MM.1S (cell line): ENCODE data around the gene AADACL4.

ENCODE experiments used
- DNase-seq: peaks from one replicate; pipeline ENCODE4 v3.0.0-alpha.2; 2015
- H2AFZ ChIP-seq: fragments of 300-600 bp; sonication (generic); 2 replicates; pipeline ENCODE4 v1.6.0; 2016; ENCODE audit warnings: antibody characterized with exemption, low read length
- H3F3A ChIP-seq: fragments of 300-600 bp; sonication (generic); 2 replicates; pipeline ENCODE4 v1.6.1; 2016; ENCODE audit warnings: mild to moderate bottlenecking, antibody characterized with exemption, low read length, moderate library complexity, mixed read lengths; ENCODE audit not compliant: insufficient read depth
- H3K27ac ChIP-seq: fragments of 300-600 bp; sonication (generic); 2 replicates; pipeline ENCODE4 v1.5.1; 2016; ENCODE audit warnings: mild to moderate bottlenecking, low read length
- H3K27me3 ChIP-seq: fragments of 300-600 bp; sonication (generic); replicated peaks from 2 replicates; pipeline ENCODE4 v1.6.0; 2016; ENCODE audit warnings: low read length; ENCODE audit not compliant: insufficient read depth
- H3K36me3 ChIP-seq: fragments of 300-600 bp; sonication (generic); replicated peaks from 2 replicates; pipeline ENCODE4 v1.6.1; 2016; ENCODE audit warnings: mild to moderate bottlenecking, low read length, mixed read lengths; ENCODE audit not compliant: insufficient read depth
- H3K4me1 ChIP-seq: fragments of 300-600 bp; sonication (generic); 2 replicates; pipeline ENCODE4 v1.6.1; 2016; ENCODE audit warnings: low read length, mixed read lengths
- H3K4me2 ChIP-seq: fragments of 300-600 bp; sonication (generic); 2 replicates; pipeline ENCODE4 v1.6.0; 2016; ENCODE audit warnings: low read depth, low read length
- H3K4me3 ChIP-seq: fragments of 300-600 bp; sonication (generic); 2 replicates; pipeline ENCODE4 v1.5.1; 2016; ENCODE audit warnings: low read length, mixed read lengths
- H3K79me2 ChIP-seq: fragments of 300-600 bp; sonication (generic); 2 replicates; pipeline ENCODE4 v1.6.1; 2016; ENCODE audit warnings: mixed run types, low read length, mixed read lengths
- H3K9ac ChIP-seq: fragments of 300-600 bp; sonication (generic); 2 replicates; pipeline ENCODE4 v1.6.1; 2016; ENCODE audit warnings: low read length, mixed read lengths
- H3K9me2 ChIP-seq: fragments of 300-600 bp; sonication (generic); replicated peaks from 2 replicates; pipeline ENCODE4 v1.6.1; 2016; ENCODE audit warnings: mild to moderate bottlenecking, low read length, mixed read lengths; ENCODE audit not compliant: insufficient read depth
- H3K9me3 ChIP-seq: fragments of 300-600 bp; sonication (generic); replicated peaks from 2 replicates; pipeline ENCODE4 v1.6.1; 2016; ENCODE audit warnings: mild to moderate bottlenecking, low read length, mixed read lengths; ENCODE audit not compliant: insufficient read depth
- H4K20me1 ChIP-seq: fragments of 300-600 bp; sonication (generic); 2 replicates; pipeline ENCODE4 v1.6.1; 2016; ENCODE audit warnings: mild to moderate bottlenecking, low read length, moderate library complexity, mixed read lengths; ENCODE audit not compliant: insufficient read depth
- CTCF ChIP-seq: fragments of 300-600 bp; sonication (generic); IDR thresholded peaks from 2 replicates; pipeline ENCODE4 v1.5.1; 2016; ENCODE audit warnings: antibody characterized with exemption, low read length, mixed read lengths
- EZH2 ChIP-seq: fragments of 300-600 bp; sonication (generic); optimal IDR thresholded peaks from 2 replicates; pipeline ENCODE3; 2017; ENCODE audit warnings: low read depth, mild to moderate bottlenecking, antibody characterized with exemption, low read length, mixed read lengths
- EZH2phosphoT487 ChIP-seq: fragments of 300-600 bp; sonication (generic); IDR thresholded peaks from 2 replicates; pipeline ENCODE4 v1.6.1; 2018; ENCODE audit warnings: antibody characterized with exemption, low read length

AADACL4 gene

DNA sequence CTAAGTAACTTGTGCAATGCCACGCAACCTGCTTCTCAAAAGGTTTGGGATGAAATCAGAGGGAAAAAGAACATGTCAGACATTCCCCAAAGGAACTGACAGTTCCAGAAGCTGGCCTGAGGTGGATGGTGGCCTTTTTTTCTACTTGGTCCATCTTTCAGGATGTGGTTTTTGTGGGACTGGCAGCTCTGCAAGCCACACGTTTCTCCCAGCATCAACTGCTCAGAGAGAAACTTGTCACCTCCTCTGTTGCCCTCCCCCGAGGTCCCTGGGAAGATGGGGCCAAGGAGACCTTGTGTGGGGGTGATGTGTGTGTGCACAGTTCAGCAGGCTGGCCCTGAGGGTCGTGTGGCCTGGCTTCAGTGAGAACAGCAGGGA, 23.4 kb upstream of the AADACL4 start:
- Histone ChIP-seq H3F3A (peaks cover 13% of the 10 kb centered on the region; the same call in 1 of the 2 replicates), H3K9ac (no peak overlapping the region), H3K4me1 (peaks cover 13% of the 10 kb centered on the region), H3K79me2 (no peaks in the 10 kb centered on the region), H4K20me1 (no peaks in the 10 kb centered on the region), H3K27me3 (peaks cover 29% of the 10 kb centered on the region), H3K9me3 (no peaks in the 10 kb centered on the region), H3K9me2 (no peaks in the 10 kb centered on the region), H3K4me3 (no peak overlapping the region), H3K27ac (no peak overlapping the region), H3K4me2 (no peak overlapping the region), H2AFZ (no peak overlapping the region), H3K36me3 (no peaks in the 10 kb centered on the region)
- TF ChIP-seq CTCF (no peak), EZH2phosphoT487 (no peak), EZH2 (no peak)
- peak; percentile 30 for DNase-seq

GRCh38 chr1:12620931-12621330, 23.0 kb upstream of the AADACL4 start:
- Histone ChIP-seq H3K4me3 (no peak overlapping the region), H3K9ac (no peak overlapping the region), H3K36me3 (no peaks in the 10 kb centered on the region), H3K9me3 (no peaks in the 10 kb centered on the region), H4K20me1 (no peaks in the 10 kb centered on the region), H3K9me2 (no peaks in the 10 kb centered on the region), H2AFZ (no peak overlapping the region), H3K79me2 (no peaks in the 10 kb centered on the region), H3K4me2 (no peak overlapping the region), H3F3A (peaks cover 13% of the 10 kb centered on the region; the same call in 1 of the 2 replicates), H3K27me3 (peaks cover 24% of the 10 kb centered on the region), H3K27ac (no peak overlapping the region), H3K4me1 (peaks cover 13% of the 10 kb centered on the region)
- no peak for DNase-seq
- TF ChIP-seq CTCF: no peak
- no peak for TF ChIP-seq EZH2phosphoT487
- TF ChIP-seq EZH2: no peak

GRCh38 chr1:12621346-12622335, 22.2 kb upstream of the AADACL4 start:
- no peak for DNase-seq
- peaks cover 13% of the 10 kb centered on the region; the same call in 1 of the 2 replicates for H3F3A ChIP-seq
- no peak overlapping the region for H3K9ac ChIP-seq
- no peak for TF ChIP-seq CTCF
- TF ChIP-seq EZH2phosphoT487: no peak
- TF ChIP-seq EZH2: no peak
- no peak overlapping the region for H3K4me2 ChIP-seq
- no peak overlapping the region for H2AFZ ChIP-seq
- no peaks in the 10 kb centered on the region for H3K36me3 ChIP-seq
- H3K9me3 ChIP-seq: no peaks in the 10 kb centered on the region
- no peaks in the 10 kb centered on the region for H3K79me2 ChIP-seq
- H3K4me1 ChIP-seq: peaks cover 13% of the 10 kb centered on the region
- H3K9me2 ChIP-seq: no peaks in the 10 kb centered on the region
- H3K27me3 ChIP-seq: peaks cover 17% of the 10 kb centered on the region
- no peak overlapping the region for H3K4me3 ChIP-seq
- no peaks in the 10 kb centered on the region for H4K20me1 ChIP-seq
- H3K27ac ChIP-seq: no peak overlapping the region
